ENCODE data around the gene FBXO3. TPM values are rescaled to one million over a fixed set of nuclear protein-coding genes. Genes with fewer than 3 reads are reported as not detected.

FBXO3 gene
- total and polyA plus RNA-seq, 2 of the 8 experiments (the other 6 are each of a cell fraction or from before 2014, with no cell fraction given) = 15.9 to 25.7 TPM

GRCh38 chr11:33709466-33709865 lies 64.9 kb downstream of the FBXO3 start:
- H3K27ac ChIP-seq (ENCODE audit: low read depth, low read length) = no peak overlapping the region
- no peak for TF ChIP-seq POU5F1 (IDR thresholded peaks at IDR 0.05; ENCODE audit: low read depth, low read length)
- no peak for TF ChIP-seq SP4 (IDR thresholded peaks at IDR 0.05; ENCODE audit: low read length)
- no peak for TF ChIP-seq SUZ12 (IDR thresholded peaks at IDR 0.05; ENCODE audit: low read length)
- no peak for TF ChIP-seq KDM5A (IDR thresholded peaks at IDR 0.05; ENCODE audit: low read length)
- TF ChIP-seq KDM1A (IDR thresholded peaks at IDR 0.05; ENCODE audit: borderline replicate concordance, low read length) = no peak
- TF ChIP-seq SAP30 (IDR thresholded peaks at IDR 0.05; ENCODE audit: insufficient read depth, insufficient replicate concordance, low read length) = no peak
- TF ChIP-seq ZNF274 (IDR thresholded peaks at IDR 0.05; ENCODE audit: borderline replicate concordance, extremely low read depth, low read length) = no peak
- TF ChIP-seq PHF8 (conservative IDR thresholded peaks at IDR 0.05; ENCODE audit: low read depth, low read length) = no peak
- no peak for TF ChIP-seq SP1 (IDR thresholded peaks at IDR 0.05; ENCODE audit: low read depth, low read length)
- no peak for TF ChIP-seq ATF2 (IDR thresholded peaks at IDR 0.05; ENCODE audit: low read length)
- TF ChIP-seq RXRA (IDR thresholded peaks at IDR 0.05; ENCODE audit: insufficient read depth, low read depth, low read length) = no peak
- TF ChIP-seq YY1 (IDR thresholded peaks at IDR 0.05; ENCODE audit: low read depth, low read length) = no peak

More at GRCh38 chr11:33709466-33709865, 64.9 kb downstream of the FBXO3 start:
- no peak overlapping the region for H2BK15ac ChIP-seq (ENCODE audit: low read length)
- H3K4me2 ChIP-seq (ENCODE audit: insufficient read depth in 1 of 2, low read depth in 2 of 2, low read length in 2 of 2) = no peak overlapping the region
- no peak overlapping the region for H3K4ac ChIP-seq (replicated peaks; ENCODE audit: insufficient read length, low read depth, low read length)
- H2BK5ac ChIP-seq (ENCODE audit: low read depth, low read length) = no peak overlapping the region
- DNase-seq (ENCODE audit: low read depth in 1 of 2, low spot score in 2 of 2) = no peak
- no peak overlapping the region for H2AFZ ChIP-seq (ENCODE audit: low read length)
- H3K79me2 ChIP-seq (ENCODE audit: control insufficient read depth in 1 of 2, insufficient read depth in 2 of 2, low read length in 2 of 2) = no peaks in the 10 kb centered on the region
- H3K14ac ChIP-seq (ENCODE audit: insufficient read length) = no peak overlapping the region
- H3K79me1 ChIP-seq (ENCODE audit: low read depth, low read length) = no peaks in the 10 kb centered on the region
- H3K36me3 ChIP-seq (ENCODE audit: control insufficient read depth in 2 of 4, insufficient read depth in 4 of 4, low read length in 3 of 4) = peaks cover 6 to 23% (median 16%) of the 10 kb centered on the region in 4 experiments; a peak in 6 of 8 replicates
- no peak overlapping the region for H3K23ac ChIP-seq (ENCODE audit: insufficient read length)
- H2BK20ac ChIP-seq (ENCODE audit: low read length) = no peak overlapping the region
- no peak overlapping the region for H4K91ac ChIP-seq (replicated peaks; ENCODE audit: insufficient read length, low read length)
- no peaks in the 10 kb centered on the region for H3K23me2 ChIP-seq (ENCODE audit: low read depth, low read length)
- H3K9ac ChIP-seq (replicated peaks in 1 of 4; ENCODE audit: extremely low read depth in 1 of 4, low read depth in 3 of 4, low read length in 3 of 4) = no peak overlapping the region
- no peaks in the 10 kb centered on the region for H3K27me3 ChIP-seq (replicated peaks in 1 of 4; ENCODE audit: control insufficient read depth in 3 of 4, extremely low read depth in 1 of 4, insufficient read depth in 3 of 4, low read length in 3 of 4)
- H3K4me1 ChIP-seq (replicated peaks in 1 of 4; ENCODE audit: control insufficient read depth in 3 of 4, insufficient read depth in 4 of 4, low read length in 3 of 4) = peaks cover 0 to 3% (median 0%) of the 10 kb centered on the region in 4 experiments; a peak in 2 of 7 replicates
- no peak overlapping the region for H3K4me3 ChIP-seq (ENCODE audit: extremely low read depth in 1 of 4, insufficient read depth in 2 of 4, low read depth in 3 of 4, low read length in 4 of 4)
- H4K8ac ChIP-seq (ENCODE audit: extremely low read depth, insufficient read depth, low read length) = no peak overlapping the region
- no peak overlapping the region for H3K56ac ChIP-seq (replicated peaks; ENCODE audit: insufficient read length, low read depth, low read length)
- WGBS, 2 experiments (ENCODE audit: extremely low coverage in 1 of 2, insufficient coverage in 1 of 2, insufficient read length in 1 of 2, insufficient replicate concordance in 2 of 2, low coverage in 1 of 2, low lambda C conversion rate in 2 of 2, missing lambda C conversion rate in 1 of 2) = 94% methylated on average over 3 of the region's 3 CpGs; no CpG with 5 or more reads in 1 of the 2 experiments
- ChIA-PET CTCF (ENCODE audit: partially characterized antibody) (interaction anchor here (0.9 kb wide), 1 partner anchor 194 kb away, joined by 3 read pairs; no protein-coding TSS in a partner anchor), POLR2A (ENCODE audit: partially characterized antibody) (interaction anchor here (2.3 kb wide), 1 partner anchor 8 kb away, joined by 4 read pairs; no protein-coding TSS in a partner anchor)
- no peak for FAIRE-seq
- H4K5ac ChIP-seq (ENCODE audit: insufficient read length, low read depth, low read length) = no peak overlapping the region
- no peaks in the 10 kb centered on the region for H3K9me3 ChIP-seq (ENCODE audit: insufficient read depth in 2 of 2, low read depth in 1 of 2, low read length in 1 of 2)
- H3K18ac ChIP-seq (ENCODE audit: extremely low read depth, low read length) = no peak overlapping the region
- no peak overlapping the region for H2BK12ac ChIP-seq (ENCODE audit: low read depth, low read length)
- peaks cover 0 to 2% of the 10 kb centered on the region in 2 experiments for H4K20me1 ChIP-seq (replicated peaks in 1 of 2; ENCODE audit: control insufficient read depth in 1 of 2, insufficient read depth in 2 of 2, low read length in 2 of 2)
- no peak overlapping the region for H2BK120ac ChIP-seq (replicated peaks; ENCODE audit: low read depth, low read length)
- H2AK5ac ChIP-seq (ENCODE audit: low read depth, low read length) = no peak overlapping the region

Data from H1 (cell line).